ENCODE measurements around the gene OLFM1. TPM values are rescaled to one million over a fixed set of nuclear protein-coding genes. Genes with fewer than 3 reads are reported as not detected.

Gene OLFM1
- total and polyA plus RNA-seq, 4 donors: 2.0 to 5.9 (median 4.4) TPM

GRCh38 chr9:135132008-135132407 is 44.5 kb downstream of the OLFM1 start (continued):
- TF ChIP-seq EGR1 (IDR thresholded peaks at IDR 0.05; ENCODE audit: low read depth in 2 of 2): no peak
- no peak for TF ChIP-seq ATF3 (IDR thresholded peaks at IDR 0.05)

DNA sequence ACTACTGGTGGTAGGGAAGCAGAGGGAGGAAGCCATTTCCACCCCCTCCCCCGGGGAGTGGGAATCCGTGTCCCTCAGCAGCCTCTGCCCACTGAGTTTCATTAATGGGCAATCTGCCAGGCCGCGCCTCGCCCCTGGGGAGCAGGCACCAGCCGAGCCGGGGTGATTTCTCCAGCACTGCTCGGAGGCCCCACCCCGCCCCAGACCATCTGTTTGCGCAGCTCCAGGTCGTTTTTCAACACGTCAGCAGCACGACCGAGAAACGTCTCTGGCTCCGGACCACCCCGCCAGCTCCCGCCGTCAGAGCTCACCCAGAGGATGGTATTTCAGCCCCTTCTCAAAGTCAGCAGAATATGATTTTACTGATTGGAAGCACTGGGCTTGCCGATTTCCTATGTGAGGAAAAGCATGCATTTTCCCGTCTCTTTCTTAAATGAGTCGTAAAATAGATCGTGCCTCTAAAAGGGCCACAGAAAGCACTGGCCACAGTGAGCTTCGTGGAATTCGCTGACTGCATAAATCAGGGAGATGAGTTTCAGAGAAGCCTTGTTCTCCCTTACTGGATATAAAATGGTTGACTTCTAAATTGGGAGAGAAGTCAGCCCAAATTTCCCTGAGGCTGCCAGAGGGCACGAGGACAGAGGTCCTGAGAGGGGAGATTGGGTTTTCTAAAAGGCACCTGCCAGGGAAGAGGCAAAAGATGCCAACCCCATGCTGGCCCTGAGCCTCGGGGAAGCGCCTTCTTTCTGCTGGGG is 47.0 kb downstream of the OLFM1 start:
- Histone ChIP-seq H3K27me3 (ENCODE audit: control insufficient read depth in 4 of 4, insufficient read depth in 4 of 4, low read length in 3 of 4) (peaks cover 0 to 3% (median 0%) of the 10 kb centered on the region in 4 donors), H3K4me3 (ENCODE audit: low read depth in 1 of 3, low read length in 3 of 3) (no peak overlapping the region), H3K9me3 (ENCODE audit: control insufficient read depth in 4 of 4, low read length in 3 of 4) (peaks cover 0 to 4% (median under 1%) of the 10 kb centered on the region in 4 donors), H3K4me1 (ENCODE audit: control insufficient read depth in 4 of 4, insufficient read depth in 4 of 4, low read length in 3 of 4) (peaks cover 0 to 6% (median 3%) of the 10 kb centered on the region in 4 donors), H3K36me3 (ENCODE audit: control insufficient read depth in 4 of 4, insufficient read depth in 3 of 4, low read depth in 1 of 4, low read length in 3 of 4) (no peaks in the 10 kb centered on the region), H3K9ac (ENCODE audit: low read depth in 1 of 2, low read length in 2 of 2) (no peak overlapping the region), H3K27ac (ENCODE audit: low read depth in 1 of 2, low read length in 2 of 2) (no peak overlapping the region)
- TF ChIP-seq FOXA2 (IDR thresholded peaks at IDR 0.05) (no peak), CTCF (IDR thresholded peaks at IDR 0.05; ENCODE audit: low read depth, low read length, missing input control) (no peak), RXRA (IDR thresholded peaks at IDR 0.05) (no peak), HNF4G (IDR thresholded peaks at IDR 0.05) (no peak), TAF1 (conservative IDR thresholded peaks at IDR 0.05) (no peak), JUND (IDR thresholded peaks at IDR 0.05) (no peak), YY1 (IDR thresholded peaks at IDR 0.05) (no peak), FOXA1 (IDR thresholded peaks at IDR 0.05) (no peak), ATF3 (IDR thresholded peaks at IDR 0.05) (no peak), SP1 (IDR thresholded peaks at IDR 0.05) (no peak), HNF4A (conservative IDR thresholded peaks at IDR 0.05) (no peak), NR2F2 (IDR thresholded peaks at IDR 0.05) (no peak), GABPA (IDR thresholded peaks at IDR 0.05 in 1 of 2, conservative IDR thresholded peaks at IDR 0.05 in 1 of 2) (no peak), RAD21 (IDR thresholded peaks at IDR 0.05) (no peak), EGR1 (IDR thresholded peaks at IDR 0.05; ENCODE audit: low read depth in 2 of 2) (no peak)
- TF ChIP-seq, protein P1, sequence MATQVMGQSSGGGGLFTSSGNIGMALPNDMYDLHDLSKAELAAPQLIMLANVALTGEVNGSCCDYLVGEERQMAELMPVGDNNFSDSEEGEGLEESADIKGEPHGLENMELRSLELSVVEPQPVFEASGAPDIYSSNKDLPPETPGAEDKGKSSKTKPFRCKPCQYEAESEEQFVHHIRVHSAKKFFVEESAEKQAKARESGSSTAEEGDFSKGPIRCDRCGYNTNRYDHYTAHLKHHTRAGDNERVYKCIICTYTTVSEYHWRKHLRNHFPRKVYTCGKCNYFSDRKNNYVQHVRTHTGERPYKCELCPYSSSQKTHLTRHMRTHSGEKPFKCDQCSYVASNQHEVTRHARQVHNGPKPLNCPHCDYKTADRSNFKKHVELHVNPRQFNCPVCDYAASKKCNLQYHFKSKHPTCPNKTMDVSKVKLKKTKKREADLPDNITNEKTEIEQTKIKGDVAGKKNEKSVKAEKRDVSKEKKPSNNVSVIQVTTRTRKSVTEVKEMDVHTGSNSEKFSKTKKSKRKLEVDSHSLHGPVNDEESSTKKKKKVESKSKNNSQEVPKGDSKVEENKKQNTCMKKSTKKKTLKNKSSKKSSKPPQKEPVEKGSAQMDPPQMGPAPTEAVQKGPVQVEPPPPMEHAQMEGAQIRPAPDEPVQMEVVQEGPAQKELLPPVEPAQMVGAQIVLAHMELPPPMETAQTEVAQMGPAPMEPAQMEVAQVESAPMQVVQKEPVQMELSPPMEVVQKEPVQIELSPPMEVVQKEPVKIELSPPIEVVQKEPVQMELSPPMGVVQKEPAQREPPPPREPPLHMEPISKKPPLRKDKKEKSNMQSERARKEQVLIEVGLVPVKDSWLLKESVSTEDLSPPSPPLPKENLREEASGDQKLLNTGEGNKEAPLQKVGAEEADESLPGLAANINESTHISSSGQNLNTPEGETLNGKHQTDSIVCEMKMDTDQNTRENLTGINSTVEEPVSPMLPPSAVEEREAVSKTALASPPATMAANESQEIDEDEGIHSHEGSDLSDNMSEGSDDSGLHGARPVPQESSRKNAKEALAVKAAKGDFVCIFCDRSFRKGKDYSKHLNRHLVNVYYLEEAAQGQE (IDR thresholded peaks at IDR 0.05): no peak
- TF ChIP-seq, protein P2, sequence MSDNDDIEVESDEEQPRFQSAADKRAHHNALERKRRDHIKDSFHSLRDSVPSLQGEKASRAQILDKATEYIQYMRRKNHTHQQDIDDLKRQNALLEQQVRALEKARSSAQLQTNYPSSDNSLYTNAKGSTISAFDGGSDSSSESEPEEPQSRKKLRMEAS (IDR thresholded peaks at IDR 0.05): no peak
- WGBS: 67% methylated on average over 28 of the region's 28 CpGs
- no peak for DNase-seq (ENCODE audit: low spot score)

All from liver (tissue), 9 donors.